Nephron progenitor cell (in vitro differentiated cells): ENCODE data around the gene ADAM12.

Experiments
- DNase-seq: peaks from one replicate; pipeline ENCODE4 v3.0.0; 2021
- H3K27ac Mint-ChIP-seq: 2 replicates; pipeline ENCODE4 v1.8.0; 2021; ENCODE audit warnings: mild to moderate bottlenecking, moderate library complexity, mixed read lengths
- H3K27me3 Mint-ChIP-seq: 2 replicates; pipeline ENCODE4 v1.8.0; 2021; ENCODE audit warnings: mild to moderate bottlenecking, low read depth, mixed read lengths; ENCODE audit not compliant: poor library complexity
- H3K36me3 Mint-ChIP-seq: 2 replicates; pipeline ENCODE4 v1.8.0; 2021; ENCODE audit warnings: low read depth, mixed read lengths
- H3K4me1 Mint-ChIP-seq: 2 replicates; pipeline ENCODE4 v1.8.0; 2021; ENCODE audit warnings: mixed read lengths
- H3K4me3 Mint-ChIP-seq: 2 replicates; pipeline ENCODE4 v1.8.0; 2021; ENCODE audit warnings: mild to moderate bottlenecking, moderate library complexity, mixed read lengths
- H3K9me3 Mint-ChIP-seq: 2 replicates; pipeline ENCODE4 v1.8.0; 2021; ENCODE audit warnings: mild to moderate bottlenecking, moderate library complexity, mixed read lengths
- TF ChIP-seq, protein P1 (sequence below): fragments of 200-600 bp; sonication (generic); IDR thresholded peaks from 2 replicates; pipeline ENCODE4 v1.5.0; 2021; ENCODE audit warnings: antibody characterized with exemption

Gene ADAM12

DNA sequence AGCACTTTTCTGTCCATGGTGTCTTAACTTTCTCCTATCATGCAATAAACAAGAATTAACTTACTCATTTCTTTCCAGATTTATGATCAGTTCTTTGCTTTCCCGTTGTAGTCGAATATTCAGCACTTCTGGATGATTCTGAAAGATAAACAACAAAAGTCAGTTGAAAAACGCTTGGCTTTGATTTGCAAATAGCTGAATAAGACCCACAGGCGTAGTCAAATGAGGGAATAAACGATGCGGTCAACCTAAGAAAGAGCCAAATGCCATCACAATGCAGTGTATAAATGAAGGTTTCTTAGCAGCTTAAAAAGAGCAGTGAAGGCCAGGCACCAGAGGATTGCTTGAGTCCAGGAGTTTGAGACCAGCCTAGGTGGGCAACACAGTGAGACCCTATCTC is 109.4 kb downstream of the ADAM12 start:
- Mint-ChIP-seq H3K4me1 (peaks cover 14% of the 10 kb centered on the region), H3K36me3 (peaks cover 1% of the 10 kb centered on the region), H3K27me3 (no peaks in the 10 kb centered on the region), H3K27ac (no peak overlapping the region), H3K9me3 (no peaks in the 10 kb centered on the region), H3K4me3 (no peak overlapping the region)
- no peak for DNase-seq
- TF ChIP-seq, protein P1, sequence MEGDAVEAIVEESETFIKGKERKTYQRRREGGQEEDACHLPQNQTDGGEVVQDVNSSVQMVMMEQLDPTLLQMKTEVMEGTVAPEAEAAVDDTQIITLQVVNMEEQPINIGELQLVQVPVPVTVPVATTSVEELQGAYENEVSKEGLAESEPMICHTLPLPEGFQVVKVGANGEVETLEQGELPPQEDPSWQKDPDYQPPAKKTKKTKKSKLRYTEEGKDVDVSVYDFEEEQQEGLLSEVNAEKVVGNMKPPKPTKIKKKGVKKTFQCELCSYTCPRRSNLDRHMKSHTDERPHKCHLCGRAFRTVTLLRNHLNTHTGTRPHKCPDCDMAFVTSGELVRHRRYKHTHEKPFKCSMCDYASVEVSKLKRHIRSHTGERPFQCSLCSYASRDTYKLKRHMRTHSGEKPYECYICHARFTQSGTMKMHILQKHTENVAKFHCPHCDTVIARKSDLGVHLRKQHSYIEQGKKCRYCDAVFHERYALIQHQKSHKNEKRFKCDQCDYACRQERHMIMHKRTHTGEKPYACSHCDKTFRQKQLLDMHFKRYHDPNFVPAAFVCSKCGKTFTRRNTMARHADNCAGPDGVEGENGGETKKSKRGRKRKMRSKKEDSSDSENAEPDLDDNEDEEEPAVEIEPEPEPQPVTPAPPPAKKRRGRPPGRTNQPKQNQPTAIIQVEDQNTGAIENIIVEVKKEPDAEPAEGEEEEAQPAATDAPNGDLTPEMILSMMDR: no peak

DNA sequence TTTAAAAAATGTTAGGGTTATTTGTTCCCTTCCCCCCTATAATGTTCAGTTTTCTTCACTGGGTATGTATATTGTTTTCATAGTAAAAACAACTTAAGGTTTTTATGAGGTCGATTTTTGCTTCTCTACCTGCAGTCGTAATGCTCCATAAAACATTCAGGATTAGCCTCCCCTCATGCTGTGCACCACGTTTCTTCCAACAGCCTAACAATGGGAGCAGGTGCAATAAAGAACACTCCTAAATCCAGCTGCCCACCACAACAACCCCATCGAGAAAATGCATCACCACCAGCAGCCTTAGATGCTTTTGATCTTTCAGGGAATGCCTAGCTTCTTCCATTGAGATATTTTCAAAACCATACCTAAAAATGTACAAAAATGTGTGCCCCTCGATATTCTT is 111.1 kb downstream of the ADAM12 start:
- H3K9me3 Mint-ChIP-seq: no peaks in the 10 kb centered on the region
- peaks cover 4% of the 10 kb centered on the region for H3K36me3 Mint-ChIP-seq
- TF ChIP-seq, protein P1: no peak
- no peak overlapping the region for H3K27ac Mint-ChIP-seq
- no peak for DNase-seq
- H3K4me1 Mint-ChIP-seq: peaks cover 14% of the 10 kb centered on the region
- H3K27me3 Mint-ChIP-seq: no peaks in the 10 kb centered on the region
- H3K4me3 Mint-ChIP-seq: no peak overlapping the region

DNA sequence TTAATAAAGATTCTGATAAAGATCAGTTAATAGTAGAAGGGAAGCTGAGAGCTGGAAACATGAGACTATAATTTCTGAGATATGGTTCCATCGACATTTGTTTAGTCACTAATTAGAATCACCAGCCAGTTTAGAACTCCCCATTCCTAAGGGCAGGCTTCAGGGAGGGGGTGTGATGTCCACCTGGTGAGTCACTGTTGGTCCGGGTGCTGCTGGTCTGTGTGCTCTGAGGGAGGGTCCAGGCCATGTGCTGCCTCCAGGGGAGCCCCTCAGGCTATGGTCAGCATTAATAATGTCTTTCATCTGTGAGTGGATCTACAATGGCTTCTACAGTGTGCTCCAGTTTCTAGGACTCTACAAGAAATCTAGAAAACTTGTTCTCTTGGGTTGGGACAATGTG is 115.8 kb downstream of the ADAM12 start:
- Mint-ChIP-seq H3K4me1 (peaks cover 5% of the 10 kb centered on the region), H3K9me3 (peaks cover 8% of the 10 kb centered on the region), H3K27me3 (peaks cover 3% of the 10 kb centered on the region), H3K4me3 (no peak overlapping the region), H3K36me3 (peaks cover 8% of the 10 kb centered on the region), H3K27ac (no peak overlapping the region)
- no peak for DNase-seq
- TF ChIP-seq, protein P1: no peak

DNA sequence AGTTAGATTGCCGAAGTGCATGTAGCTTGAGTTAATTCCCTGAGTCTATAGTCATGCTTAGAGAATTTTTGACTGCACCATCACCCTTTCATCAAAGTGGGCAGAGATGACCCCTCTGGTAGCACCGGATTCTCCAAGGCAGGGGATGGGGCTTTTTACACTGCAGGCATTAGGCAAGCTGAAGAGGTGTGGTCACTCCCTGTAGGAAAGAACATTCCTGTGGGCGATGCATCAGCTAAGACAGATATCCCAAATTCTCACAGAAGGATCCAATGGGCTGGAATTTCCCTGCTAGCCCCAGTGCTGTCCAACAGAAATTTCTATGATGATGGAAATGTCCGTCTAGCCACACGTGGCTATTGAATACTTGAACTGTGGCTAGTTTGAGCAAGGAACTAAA is 118.2 kb downstream of the ADAM12 start:
- Mint-ChIP-seq H3K9me3 (peaks cover 27% of the 10 kb centered on the region), H3K36me3 (peaks cover 25% of the 10 kb centered on the region), H3K4me3 (no peak overlapping the region), H3K27ac (no peak overlapping the region), H3K27me3 (peaks cover 3% of the 10 kb centered on the region), H3K4me1 (no peaks in the 10 kb centered on the region)
- DNase-seq: no peak
- TF ChIP-seq, protein P1: no peak

DNA sequence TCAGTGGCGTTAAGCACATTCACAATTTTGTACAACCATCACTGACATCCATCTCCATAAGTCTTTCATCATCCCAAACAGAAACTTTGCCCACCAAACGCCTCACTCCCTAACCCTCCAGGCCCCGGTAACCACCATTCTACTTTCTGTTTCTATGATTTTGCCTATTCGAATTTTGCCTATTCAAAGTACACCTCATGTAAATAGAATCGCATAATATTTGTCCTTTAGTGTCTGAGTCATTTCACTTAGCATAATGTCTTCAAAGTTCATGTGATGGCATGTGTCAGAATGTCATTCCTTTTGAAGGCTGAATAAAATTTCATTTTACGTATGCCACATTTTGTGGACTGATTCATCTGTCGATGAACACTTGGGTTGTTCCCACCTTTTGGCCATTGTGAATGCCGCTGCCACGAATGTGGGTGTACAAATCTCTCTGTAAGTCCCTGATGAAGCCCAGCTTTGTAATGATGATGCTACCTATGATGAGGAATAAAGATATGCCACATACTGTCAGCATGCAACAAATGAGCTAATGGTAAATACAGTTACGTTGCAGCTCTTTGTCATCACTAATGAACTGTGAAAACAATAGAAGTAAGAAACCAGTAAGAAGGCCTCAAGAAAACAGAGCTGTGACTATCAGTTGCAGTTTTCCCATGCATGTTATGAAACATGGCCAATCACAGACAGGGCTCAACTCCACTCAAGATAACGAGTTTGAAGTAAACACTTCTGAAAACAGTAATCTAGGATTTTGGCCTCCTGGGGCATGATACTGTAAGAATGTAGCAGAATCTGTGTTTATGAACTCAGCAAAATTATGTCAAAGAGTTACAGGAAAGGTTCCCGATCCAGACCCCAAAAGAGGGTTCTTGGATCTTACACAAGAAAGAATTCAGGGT is 120.0 kb downstream of the ADAM12 start:
- no peak for DNase-seq
- Mint-ChIP-seq H3K9me3 (peaks cover 30% of the 10 kb centered on the region), H3K4me1 (peaks cover 3% of the 10 kb centered on the region), H3K36me3 (peaks cover 21% of the 10 kb centered on the region), H3K27me3 (peaks cover 6% of the 10 kb centered on the region), H3K27ac (no peak overlapping the region), H3K4me3 (no peak overlapping the region)
- TF ChIP-seq, protein P1: no peak
